Activated CD4-positive, CD25-positive, alpha-beta regulatory T cell treated with anti-CD3 and anti-CD28 coated beads, Interleukin-2, amount 50 U/mL, for 16 hours (primary cell): ENCODE results near the gene SFXN4.

Experiments used
- DNase-seq: peaks from one replicate; pipeline ENCODE4 v3.0.0-alpha.2; 2020; ENCODE audit warnings: low read depth, low spot score

SFXN4 gene

DNA sequence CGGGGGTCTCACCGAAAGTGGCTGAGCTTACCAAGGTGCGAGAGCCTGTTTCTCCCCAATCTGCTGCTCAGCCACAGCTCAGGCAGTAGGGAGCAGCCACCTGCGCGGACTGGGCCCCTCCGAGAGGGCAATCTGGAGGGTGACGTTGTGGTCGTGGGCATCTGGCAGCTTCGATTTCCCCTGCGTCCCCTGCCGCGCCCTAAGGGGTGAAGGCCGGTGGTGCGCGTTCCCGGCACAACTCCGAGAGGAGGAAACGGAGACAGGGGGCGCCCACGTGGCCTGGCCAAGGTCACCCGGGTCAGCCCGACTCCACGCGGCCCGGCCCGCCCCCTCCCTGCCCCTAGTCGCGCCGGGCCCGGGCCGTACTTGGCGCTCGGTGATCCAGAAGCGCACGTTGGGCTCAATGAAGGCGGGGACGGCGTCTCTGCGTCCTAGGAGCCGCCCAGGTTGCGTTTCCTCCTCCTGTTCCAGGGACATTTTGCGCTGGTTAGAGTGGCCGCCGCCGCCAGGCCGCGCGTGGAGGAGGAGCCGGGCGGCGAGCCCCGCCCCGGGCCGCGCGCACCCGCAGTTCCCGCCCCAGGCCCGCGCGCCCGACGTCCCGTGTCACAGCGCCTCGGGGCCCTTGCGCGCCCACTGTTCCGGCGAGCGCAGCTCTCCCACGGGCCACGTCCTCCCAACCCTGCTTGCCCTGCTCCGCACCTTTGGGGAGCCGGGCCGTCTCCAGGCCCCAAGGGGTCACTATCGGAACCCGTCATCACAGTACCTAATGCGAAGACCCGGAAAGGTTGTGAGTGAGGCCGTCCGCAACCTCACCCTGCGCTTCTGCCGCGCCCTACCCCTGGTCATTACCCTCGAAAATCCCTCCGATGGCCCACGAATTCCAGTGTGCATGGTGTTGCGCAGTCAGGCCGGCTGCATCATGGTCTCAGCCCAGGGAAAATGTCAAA, at the start of gene SFXN4:
TSS of gene SFXN4 (minus strand) at position 544 of the 947 bp plus-strand sequence. CDS start at position 477, 67 bp downstream.
- peak; percentile 58 for DNase-seq

- no peak for DNase-seq
Measured at GRCh38 chr10:119211625-119212441, 46.3 kb upstream of the SFXN4 start.

DNA sequence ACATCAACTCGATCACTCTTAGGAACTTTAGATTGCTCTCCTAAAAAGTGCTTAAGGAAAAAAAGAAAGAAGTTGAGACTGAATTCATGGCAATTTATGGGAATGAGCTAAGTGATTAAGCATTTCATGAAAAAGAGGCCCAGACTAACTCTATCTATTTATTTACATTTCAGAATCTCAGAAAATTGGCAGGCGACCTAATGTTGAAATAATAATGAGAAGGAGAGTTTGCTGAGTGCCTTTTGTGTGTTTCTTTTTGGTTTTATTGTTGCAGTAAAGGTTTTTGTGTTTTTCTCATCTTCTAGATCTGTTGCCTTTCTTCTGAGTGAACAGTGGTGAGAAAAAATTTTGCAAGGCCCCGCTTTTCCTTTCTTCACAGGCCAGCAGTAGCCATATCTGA, 45.7 kb upstream of the SFXN4 start:
- DNase-seq, result no peak

GRCh38 chr10:119210633-119211032, 45.1 kb upstream of the SFXN4 start:
- DNase-seq, result no peak

GRCh38 chr10:119209736-119210355, 44.3 kb upstream of the SFXN4 start:
- no peak for DNase-seq

DNA sequence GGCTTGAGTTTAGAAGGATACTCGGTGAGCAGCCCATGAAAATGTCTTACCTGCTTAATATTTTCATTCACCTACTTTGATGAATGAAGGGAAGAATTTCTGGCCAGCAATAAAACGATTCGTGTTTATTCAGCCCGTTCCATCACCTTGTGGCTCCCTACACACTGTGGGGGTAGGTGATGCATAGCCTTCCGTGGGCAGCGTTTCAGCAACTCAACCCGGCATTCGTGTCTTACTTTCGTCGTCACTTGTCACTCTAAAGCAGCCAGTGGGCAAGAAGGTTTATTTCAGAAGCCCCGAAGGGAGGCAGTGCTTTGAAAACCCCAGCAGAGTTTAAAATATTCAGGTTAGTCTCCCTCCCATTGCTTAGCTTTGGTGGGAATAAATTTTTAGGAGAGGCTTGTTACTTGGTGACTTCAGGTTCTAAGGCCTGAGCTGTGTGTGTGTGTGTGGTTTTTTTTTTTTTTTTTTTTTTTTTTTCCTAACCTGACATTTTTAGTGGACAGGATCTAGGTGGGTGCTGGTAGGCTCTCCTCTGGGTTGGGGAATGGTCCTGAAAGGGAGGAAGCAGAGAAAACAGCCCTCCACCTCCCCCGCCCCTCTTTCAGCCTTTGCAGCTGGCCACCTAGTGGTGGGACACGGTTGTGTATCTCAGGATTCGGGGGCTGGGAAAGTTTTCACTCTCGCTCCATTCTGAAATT, 43.7 kb upstream of the SFXN4 start:
- DNase-seq, result peak; percentile 31

DNA sequence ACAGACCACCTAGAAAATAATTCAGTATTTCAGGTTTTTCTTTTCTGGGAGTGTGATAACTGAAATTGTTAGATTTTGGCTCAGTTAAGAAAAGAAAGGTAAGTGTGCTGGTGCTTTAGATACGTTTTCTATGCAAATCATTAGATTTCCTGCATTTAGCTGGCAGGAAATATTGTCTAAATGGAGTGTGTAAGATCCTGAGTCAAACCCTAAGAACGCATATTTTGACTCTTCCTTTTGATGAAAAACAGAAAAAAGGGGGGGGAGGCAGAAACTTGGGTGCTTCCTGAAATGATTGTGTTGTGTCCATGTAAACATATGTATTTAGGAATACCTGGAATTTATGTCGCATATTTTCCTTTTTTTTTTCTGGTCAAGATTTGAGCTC, 43.0 kb upstream of the SFXN4 start:
- no peak for DNase-seq

GRCh38 chr10:119207713-119208552, 42.4 kb upstream of the SFXN4 start:
- no peak for DNase-seq

GRCh38 chr10:119207366-119207666, 41.8 kb upstream of the SFXN4 start, which contains the start of gene GRK5:
TSS of gene GRK5 (plus strand) at chr10:119207571. CDS start at chr10:119207918, 347 bp downstream.
- peak; percentile 90 for DNase-seq

- DNase-seq, result peak; percentile 32
Measured at GRCh38 chr10:119206603-119207365, 41.3 kb upstream of the SFXN4 start.

- DNase-seq, result no peak
Measured at GRCh38 chr10:119205894-119206602, 40.5 kb upstream of the SFXN4 start.

DNA sequence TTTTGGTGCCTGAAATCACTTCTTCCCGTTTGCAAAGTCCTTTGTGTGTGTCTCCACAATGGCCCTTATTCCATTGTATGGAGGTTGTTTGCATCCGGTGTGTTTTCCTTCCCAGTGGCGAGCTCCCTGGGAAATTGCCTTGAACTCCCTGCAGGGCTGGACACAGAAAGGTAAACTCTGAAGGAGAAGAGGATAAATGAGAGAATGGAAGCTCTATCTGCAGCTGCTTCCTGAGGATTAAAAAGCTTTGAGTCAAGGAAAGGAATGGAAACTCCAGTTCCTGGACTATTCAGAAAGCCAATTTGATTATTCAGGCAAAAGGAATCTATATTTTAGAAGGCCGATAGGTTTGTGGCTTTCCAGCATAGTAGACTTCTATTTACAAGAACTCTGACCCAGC, 37.5 kb upstream of the SFXN4 start:
- no peak for DNase-seq

GRCh38 chr10:119201233-119201632, 35.7 kb upstream of the SFXN4 start:
- no peak for DNase-seq

GRCh38 chr10:119199231-119199992, 33.9 kb upstream of the SFXN4 start:
- no peak for DNase-seq

- DNase-seq, result no peak
Measured at GRCh38 chr10:119198438-119198837, 32.9 kb upstream of the SFXN4 start.

GRCh38 chr10:119197921-119198320, 32.4 kb upstream of the SFXN4 start:
- DNase-seq, result no peak

GRCh38 chr10:119191881-119192280, 26.4 kb upstream of the SFXN4 start:
- no peak for DNase-seq
